HL-60 (cell line): ENCODE results near the gene KLF5.

ENCODE experiments used
- DNase-seq, 2 experiments: peaks; one replicate each; pipeline ENCODE4 v3.0.0-alpha.2; 2010 to 2020; ENCODE audit warnings: low read depth in 1 of 2, low spot score in 1 of 2
- H3K27ac ChIP-seq: fragments of 250-450 bp; sonication (Bioruptor Pico); replicated peaks from 2 replicates; pipeline ENCODE4 v1.5.1; 2020; ENCODE audit warnings: mild to moderate bottlenecking, moderate library complexity
- H3K27me3 ChIP-seq: fragments of 250-450 bp; sonication (Bioruptor Pico); 2 replicates; pipeline ENCODE4 v1.5.1; 2021; ENCODE audit warnings: mild to moderate bottlenecking, moderate library complexity; ENCODE audit not compliant: insufficient read depth, poor library complexity, severe bottlenecking
- H3K4me3 ChIP-seq: replicated peaks from 2 replicates; pipeline ENCODE4 v1.5.1; 2011; ENCODE audit warnings: mild to moderate bottlenecking, control low read depth, low read length; ENCODE audit not compliant: insufficient read depth
- GABPA ChIP-seq: IDR thresholded peaks from 2 replicates; pipeline ENCODE4 v1.6.1; 2012; ENCODE audit warnings: low read depth
- POLR2AphosphoS5 ChIP-seq: IDR thresholded peaks from 2 replicates; pipeline ENCODE4 v1.6.1; 2012; ENCODE audit warnings: low read depth
- SPI1 ChIP-seq: IDR thresholded peaks from 2 replicates; pipeline ENCODE4 v1.6.1; 2012; ENCODE audit warnings: low read depth, mild to moderate bottlenecking, borderline replicate concordance
- TF ChIP-seq, protein P1 (sequence below): IDR thresholded peaks from one replicate; pipeline ENCODE4 v1.5.1; 2011; ENCODE audit warnings: low read length, control low read depth, inconsistent platforms; ENCODE audit not compliant: insufficient read depth
- TF ChIP-seq, protein P2 (sequence below): IDR thresholded peaks from 2 replicates; pipeline ENCODE4 v1.6.1; 2012; ENCODE audit warnings: low read depth; ENCODE audit not compliant: insufficient replicate concordance

The KLF5 gene

DNA sequence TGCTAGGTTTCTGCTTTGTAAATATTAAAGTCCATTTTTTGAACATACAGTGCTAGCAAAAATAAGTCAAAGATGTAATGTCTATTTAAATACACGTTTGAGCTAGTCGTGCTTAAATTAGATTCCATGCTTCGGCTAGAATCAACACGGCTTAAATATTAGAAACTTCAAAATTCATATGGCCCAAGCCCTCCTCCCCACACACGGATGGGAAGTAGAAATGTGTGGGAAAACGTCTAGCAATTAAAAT is 816 bp upstream of the KLF5 start:
- H3K4me3 ChIP-seq, result no peak overlapping the region
- H3K27ac ChIP-seq, result no peak overlapping the region
- H3K27me3 ChIP-seq, result peaks cover 7% of the 10 kb centered on the region
- TF ChIP-seq POLR2AphosphoS5 (no peak), GABPA (no peak), SPI1 (no peak)
- TF ChIP-seq, protein P1, sequence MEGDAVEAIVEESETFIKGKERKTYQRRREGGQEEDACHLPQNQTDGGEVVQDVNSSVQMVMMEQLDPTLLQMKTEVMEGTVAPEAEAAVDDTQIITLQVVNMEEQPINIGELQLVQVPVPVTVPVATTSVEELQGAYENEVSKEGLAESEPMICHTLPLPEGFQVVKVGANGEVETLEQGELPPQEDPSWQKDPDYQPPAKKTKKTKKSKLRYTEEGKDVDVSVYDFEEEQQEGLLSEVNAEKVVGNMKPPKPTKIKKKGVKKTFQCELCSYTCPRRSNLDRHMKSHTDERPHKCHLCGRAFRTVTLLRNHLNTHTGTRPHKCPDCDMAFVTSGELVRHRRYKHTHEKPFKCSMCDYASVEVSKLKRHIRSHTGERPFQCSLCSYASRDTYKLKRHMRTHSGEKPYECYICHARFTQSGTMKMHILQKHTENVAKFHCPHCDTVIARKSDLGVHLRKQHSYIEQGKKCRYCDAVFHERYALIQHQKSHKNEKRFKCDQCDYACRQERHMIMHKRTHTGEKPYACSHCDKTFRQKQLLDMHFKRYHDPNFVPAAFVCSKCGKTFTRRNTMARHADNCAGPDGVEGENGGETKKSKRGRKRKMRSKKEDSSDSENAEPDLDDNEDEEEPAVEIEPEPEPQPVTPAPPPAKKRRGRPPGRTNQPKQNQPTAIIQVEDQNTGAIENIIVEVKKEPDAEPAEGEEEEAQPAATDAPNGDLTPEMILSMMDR, result no peak
- TF ChIP-seq, protein P2, sequence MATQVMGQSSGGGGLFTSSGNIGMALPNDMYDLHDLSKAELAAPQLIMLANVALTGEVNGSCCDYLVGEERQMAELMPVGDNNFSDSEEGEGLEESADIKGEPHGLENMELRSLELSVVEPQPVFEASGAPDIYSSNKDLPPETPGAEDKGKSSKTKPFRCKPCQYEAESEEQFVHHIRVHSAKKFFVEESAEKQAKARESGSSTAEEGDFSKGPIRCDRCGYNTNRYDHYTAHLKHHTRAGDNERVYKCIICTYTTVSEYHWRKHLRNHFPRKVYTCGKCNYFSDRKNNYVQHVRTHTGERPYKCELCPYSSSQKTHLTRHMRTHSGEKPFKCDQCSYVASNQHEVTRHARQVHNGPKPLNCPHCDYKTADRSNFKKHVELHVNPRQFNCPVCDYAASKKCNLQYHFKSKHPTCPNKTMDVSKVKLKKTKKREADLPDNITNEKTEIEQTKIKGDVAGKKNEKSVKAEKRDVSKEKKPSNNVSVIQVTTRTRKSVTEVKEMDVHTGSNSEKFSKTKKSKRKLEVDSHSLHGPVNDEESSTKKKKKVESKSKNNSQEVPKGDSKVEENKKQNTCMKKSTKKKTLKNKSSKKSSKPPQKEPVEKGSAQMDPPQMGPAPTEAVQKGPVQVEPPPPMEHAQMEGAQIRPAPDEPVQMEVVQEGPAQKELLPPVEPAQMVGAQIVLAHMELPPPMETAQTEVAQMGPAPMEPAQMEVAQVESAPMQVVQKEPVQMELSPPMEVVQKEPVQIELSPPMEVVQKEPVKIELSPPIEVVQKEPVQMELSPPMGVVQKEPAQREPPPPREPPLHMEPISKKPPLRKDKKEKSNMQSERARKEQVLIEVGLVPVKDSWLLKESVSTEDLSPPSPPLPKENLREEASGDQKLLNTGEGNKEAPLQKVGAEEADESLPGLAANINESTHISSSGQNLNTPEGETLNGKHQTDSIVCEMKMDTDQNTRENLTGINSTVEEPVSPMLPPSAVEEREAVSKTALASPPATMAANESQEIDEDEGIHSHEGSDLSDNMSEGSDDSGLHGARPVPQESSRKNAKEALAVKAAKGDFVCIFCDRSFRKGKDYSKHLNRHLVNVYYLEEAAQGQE, result no peak
- DNase-seq, result no peak

DNA sequence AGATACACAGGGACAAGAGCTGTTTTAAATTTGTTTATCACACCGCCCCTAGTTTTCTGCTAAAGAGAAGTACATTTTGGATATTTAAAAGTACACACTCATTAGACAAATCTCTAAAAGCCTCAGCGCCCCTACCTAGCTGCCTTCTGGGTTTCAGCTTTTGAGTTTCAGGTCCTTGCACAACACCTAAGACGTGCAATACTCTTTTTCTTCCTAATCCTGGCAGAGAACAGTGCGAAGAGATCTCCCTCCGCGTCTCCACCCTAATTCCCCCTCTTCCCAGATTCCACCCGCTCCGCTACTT is 421 bp upstream of the KLF5 start:
- DNase-seq, result no peak
- TF ChIP-seq, protein P1, result no peak
- TF ChIP-seq, protein P2, result no peak
- TF ChIP-seq SPI1 (no peak), POLR2AphosphoS5 (no peak), GABPA (no peak)
- Histone ChIP-seq H3K27me3 (peaks cover 7% of the 10 kb centered on the region), H3K4me3 (peak overlapping the region; percentile 72), H3K27ac (no peak overlapping the region)

DNA sequence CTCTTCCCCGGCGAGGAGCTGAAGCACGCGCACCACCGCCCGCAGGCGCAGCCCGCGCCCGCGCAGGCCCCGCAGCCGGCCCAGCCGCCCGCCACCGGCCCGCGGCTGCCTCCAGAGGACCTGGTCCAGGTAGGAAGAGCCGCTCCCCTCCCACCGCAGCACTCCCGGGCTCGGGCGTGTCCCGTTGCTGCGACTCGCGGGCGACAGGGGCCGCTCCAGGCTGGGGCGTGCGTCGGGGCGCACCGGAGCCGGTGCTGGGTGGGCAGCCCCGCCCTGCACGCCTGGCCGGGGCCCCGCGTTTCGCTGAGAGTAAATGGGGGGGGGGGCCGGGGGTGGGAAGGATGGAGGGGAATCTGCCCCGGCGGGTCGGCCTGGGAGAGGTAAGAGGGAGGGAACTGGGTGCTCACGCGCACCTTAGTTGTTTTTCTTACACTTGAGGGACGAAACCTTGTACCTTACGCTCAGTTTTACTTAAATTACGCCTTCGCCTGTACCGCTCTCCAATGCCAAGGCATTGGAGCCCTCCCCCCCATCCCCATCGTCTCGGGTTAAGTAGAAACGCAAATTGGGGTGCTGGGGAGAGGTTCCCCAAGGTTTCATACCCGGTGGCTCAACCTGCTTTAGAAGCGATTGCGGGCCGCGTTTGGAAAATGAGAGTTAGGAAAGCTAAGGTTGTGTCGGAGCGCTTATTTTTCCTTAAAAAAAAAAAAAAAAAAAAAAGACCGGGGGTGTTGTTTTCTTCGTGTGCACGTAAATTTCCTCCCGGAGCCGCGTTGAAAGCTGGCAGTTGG is 850 bp downstream of the KLF5 start:
- peaks cover 7% of the 10 kb centered on the region for H3K27me3 ChIP-seq

More for the DNA sequence above, 850 bp downstream of the KLF5 start:
- peak in 1 of 2 experiments; percentile 40 for DNase-seq
- no peak for TF ChIP-seq SPI1
- TF ChIP-seq, protein P1, result no peak
- TF ChIP-seq, protein P2, result no peak
- no peak for TF ChIP-seq GABPA
- no peak for TF ChIP-seq POLR2AphosphoS5
- Histone ChIP-seq H3K4me3 (peak overlapping the region; percentile 72), H3K27ac (no peak overlapping the region)
